T-helper 2 cell treated with Interferon-gamma antibody and Interleukin-4, amounts not matched to agents 100 ng/mL and 5 ng/mL, for 36 hours (primary cell): ENCODE data around the gene C5orf63. TPM values are rescaled to one million over a fixed set of nuclear protein-coding genes. Genes with fewer than 3 reads are reported as not detected.
"Not testable (repeated sequence)": the region's sequence is repeated elsewhere in the genome, so short reads cannot be mapped to it uniquely, and the experiment has no call there.

ENCODE experiments used
- intact Hi-C: fragments of 100-400 bp; cut with micrococcal nuclease; formaldehyde crosslinking; loops from one replicate; pipeline ENCODE4 v1.15.1; 2023
- total RNA-seq: library from RNA; stranded (reverse); gene quantifications from 2 replicates; pipeline ENCODE4 v1.2.3, GENCODE V29; 2022

C5orf63 gene
- total RNA-seq, 1 donor from 2014 or later, result 10.1 TPM

DNA sequence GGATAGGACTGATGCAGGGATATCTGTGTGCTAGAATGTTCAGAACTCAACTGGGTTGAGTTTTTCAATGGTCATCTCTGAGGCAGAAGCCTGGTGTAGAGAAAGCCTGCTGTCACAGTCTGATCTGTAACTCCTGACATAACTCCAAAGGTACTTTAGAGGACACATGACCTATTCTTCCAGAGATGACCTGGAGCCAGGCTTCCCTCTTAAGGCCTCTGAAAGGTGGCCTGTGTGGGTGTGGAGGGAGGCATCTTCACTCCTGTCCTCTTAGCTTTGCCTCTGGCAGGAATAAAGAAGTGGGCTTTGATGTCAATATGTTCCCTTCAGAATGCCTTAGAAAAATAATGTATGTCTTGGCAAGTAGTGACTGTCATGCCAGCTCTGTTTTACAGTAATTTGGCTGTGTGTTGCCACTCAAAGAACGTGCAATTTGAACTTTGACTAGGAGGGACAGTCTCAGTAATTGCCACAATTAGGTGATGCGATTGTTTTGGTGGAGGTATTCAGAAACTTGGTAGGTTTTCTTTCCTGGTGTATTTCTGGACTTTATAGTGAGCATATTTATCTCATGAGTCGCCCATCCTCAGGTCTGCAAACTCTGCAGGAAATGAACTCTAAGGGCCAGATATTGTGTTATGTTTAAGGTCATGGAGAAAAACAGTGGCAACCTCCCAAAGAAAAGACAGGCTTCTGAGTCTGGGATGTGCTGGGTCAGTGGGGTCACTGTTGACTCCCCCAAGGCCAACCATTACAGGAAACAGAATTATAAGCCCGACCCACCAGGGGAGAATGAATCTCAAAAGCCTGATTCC is 3.2 kb upstream of the C5orf63 start:
- intact Hi-C loops, result no loop called here

GRCh38 chr5:127074466-127074865 is 1.2 kb upstream of the C5orf63 start:
- intact Hi-C loops, result loop anchor here (5.0 kb wide), 3 partner anchors 102 to 443 kb away; partner anchors contain the start of gene PRRC1

GRCh38 chr5:127070243-127070642 is 3.1 kb downstream of the C5orf63 start:
- intact Hi-C loops, result loop anchor here (5.0 kb wide), 3 partner anchors 98 to 447 kb away; partner anchors contain the start of gene PRRC1

DNA sequence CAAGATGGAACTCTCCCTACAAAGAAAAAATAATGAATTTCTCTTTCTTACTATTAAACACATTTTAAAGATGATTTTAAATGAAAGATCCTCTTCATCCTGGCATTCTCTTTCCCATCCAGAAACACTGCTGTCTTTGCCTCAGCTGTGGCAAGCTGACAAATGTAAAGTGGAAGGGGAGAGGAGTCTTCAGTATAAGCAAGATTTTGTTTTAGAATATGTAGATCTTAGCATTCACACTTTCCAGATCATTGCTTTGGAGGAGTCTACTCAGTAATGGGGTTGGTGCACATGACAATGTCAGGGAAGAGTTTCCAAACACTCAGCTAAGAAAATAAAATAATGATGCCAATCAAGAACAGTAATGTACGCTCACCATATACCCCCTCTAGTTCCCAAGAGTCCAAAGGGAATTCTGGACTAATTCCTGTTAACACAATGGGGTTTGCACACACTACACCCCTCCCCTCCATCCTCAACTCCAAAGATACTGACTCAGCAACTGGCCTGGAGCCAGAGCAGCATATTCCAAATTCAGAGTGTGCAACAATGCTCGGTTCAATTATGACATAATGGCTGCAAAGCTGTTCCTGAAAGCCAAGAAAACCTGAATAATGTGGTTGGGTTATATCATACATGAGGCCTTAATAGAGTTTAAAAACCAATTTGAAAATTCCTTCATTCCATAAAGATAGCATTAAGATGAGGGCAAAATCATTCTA is 4.6 kb downstream of the C5orf63 start:
- intact Hi-C loops, result no loop called here

GRCh38 chr5:127066721-127067120 is 6.6 kb downstream of the C5orf63 start:
- intact Hi-C loops, result no loop called here

- intact Hi-C loops, result no loop called here
Observed at GRCh38 chr5:127064253-127064840, 9.0 kb downstream of the C5orf63 start.

DNA sequence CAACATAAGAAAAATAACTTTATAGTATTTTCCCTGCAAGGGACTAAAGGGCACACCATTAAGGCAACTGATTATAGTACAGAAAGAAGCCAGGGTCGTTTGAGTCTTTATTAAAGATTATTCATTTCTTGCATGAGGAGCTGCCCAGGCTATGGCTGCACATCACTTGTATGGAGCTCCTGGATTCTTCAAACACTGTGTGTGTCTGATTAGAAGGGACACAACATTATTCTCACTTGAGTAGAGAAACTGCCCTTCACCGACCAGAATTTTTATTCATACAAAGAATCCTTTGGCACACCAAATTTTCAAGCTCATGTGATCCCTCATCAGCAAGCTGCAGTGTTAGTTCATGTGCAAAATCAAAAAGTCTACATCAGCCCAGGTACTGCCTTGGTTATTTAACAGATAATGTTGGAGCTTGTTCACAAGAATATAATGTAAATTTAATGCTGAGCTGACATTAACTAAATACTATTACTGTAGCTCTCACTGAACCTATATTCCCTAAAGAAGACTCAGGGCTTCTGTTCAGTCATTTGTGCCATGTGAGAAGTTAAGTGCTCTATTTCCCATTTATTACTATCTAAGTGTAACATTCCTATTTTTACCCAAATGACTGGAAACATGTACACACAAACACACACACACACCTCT is 9.9 kb downstream of the C5orf63 start:
- intact Hi-C loops, result no loop called here

DNA sequence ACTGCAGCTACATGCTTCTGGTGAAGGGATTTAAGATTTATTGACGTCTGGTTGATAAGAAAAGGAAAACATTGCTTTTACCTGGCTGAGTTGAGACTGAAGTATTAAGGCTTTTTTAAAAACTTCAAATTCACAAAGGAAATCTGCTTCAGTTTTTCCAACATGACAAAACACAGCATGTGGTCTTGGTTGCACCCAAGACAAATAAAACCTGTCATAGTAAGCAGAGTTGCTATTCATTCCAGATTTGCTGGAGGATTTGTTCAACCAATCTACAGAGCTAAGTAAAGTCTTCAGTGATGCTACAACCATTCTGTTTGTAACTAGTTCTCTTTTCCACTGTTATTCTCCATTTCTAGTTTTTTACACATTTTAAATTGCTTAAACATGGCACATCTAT is 11.3 kb downstream of the C5orf63 start:
- intact Hi-C loops, result no loop called here

DNA sequence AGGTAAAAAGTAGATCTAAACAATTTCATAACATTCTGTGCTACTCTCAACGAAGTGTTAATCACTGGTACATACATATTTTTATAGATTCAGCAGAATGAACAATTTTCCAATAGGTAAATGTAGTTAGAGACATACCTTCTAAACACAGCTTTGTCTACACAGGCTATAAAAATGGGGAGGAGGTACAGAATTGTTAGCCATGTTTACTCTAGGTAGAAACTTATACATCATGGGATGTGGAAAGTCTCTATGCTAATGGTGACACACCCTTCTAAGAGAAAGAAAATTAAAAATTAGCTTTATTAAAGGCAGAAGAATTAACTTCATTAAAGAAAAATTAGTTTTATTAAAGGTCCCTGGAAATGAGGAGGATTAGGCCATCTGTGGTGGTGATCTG is 11.8 kb downstream of the C5orf63 start:
- intact Hi-C loops, result no loop called here

- intact Hi-C loops, result no loop called here
Observed at GRCh38 chr5:127060470-127060985, 12.8 kb downstream of the C5orf63 start.

DNA sequence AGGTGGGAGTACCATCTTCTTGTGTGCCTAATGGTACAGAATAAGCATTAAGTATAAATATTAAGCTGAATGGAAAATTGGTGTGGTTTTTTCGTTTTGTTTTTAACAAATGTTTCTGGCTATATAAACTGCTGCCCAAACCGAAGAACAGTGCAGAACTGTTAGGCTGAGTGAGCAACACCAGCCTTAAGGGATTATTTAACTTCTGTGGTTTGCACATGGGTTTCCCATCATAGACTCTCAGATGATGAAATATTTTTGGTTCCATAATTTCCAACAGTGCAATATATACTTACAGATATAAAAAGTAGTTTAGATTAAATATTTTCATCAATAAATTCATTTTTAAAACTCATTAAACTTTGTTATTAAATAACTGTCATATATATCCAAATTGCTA is 16.4 kb downstream of the C5orf63 start:
- intact Hi-C loops, result no loop called here

DNA sequence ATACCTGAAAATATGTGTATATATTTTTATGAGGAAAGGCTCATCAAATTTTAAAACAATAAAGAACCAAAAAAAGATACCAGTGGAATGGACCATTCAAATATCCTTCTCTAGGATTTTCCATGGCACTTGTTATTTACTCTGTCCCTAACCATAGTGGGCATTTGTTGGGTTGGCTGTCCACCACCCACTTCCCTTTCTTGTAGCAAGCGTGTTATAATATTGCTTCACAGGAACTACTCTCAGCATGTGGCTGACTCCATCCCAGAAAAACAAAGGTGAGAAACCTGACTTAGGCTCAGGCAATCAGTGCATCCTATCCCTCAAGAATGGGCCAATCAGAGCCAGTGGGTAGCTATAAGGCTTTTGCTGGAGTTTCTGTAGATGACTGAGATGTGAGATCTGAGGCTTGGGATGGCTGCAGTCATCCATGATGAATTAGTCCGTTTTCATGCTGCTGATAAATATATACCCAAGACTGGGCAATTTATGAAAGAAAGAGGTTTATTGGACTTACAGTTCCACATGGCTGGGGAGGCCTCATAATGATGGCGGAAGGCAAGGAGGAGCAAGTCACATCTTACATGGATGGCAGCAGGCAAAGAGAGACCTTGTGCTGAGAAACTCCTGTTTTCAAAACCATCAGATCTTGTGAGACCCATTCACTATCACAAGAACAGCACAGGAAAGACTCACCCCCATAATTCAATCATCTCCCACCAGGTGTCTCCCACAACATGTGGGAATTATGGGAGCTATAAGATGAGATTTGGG is 17.2 kb downstream of the C5orf63 start:
- intact Hi-C loops, result no loop called here

- intact Hi-C loops, result not testable (repeated sequence)
Observed at GRCh38 chr5:127053551-127053950, 19.8 kb downstream of the C5orf63 start.

- intact Hi-C loops, result no loop called here
Observed at GRCh38 chr5:127053049-127053448, 20.3 kb downstream of the C5orf63 start.

GRCh38 chr5:127051591-127051990 is 21.7 kb downstream of the C5orf63 start:
- intact Hi-C loops, result no loop called here

- intact Hi-C loops, result no loop called here
Observed at GRCh38 chr5:127046343-127047072, 26.8 kb downstream of the C5orf63 start.

- intact Hi-C loops, result no loop called here
Observed at GRCh38 chr5:127042593-127042992, 30.7 kb downstream of the C5orf63 start.

- intact Hi-C loops, result no loop called here
Observed at GRCh38 chr5:127041571-127041970, 31.7 kb downstream of the C5orf63 start.

GRCh38 chr5:127040796-127041520 is 32.3 kb downstream of the C5orf63 start:
- intact Hi-C loops, result no loop called here
